PC-3 (cell line): ENCODE measurements around the gene PON1.

Experiments used
- EZH2 ChIP-seq: fragments of 300-600 bp; sonication (generic); IDR thresholded peaks from one replicate; pipeline ENCODE4 v1.6.1; 2017; ENCODE audit warnings: antibody characterized with exemption, mild to moderate bottlenecking, low read length; ENCODE audit not compliant: unreplicated experiment
- TF ChIP-seq, protein P1 (sequence below): fragments of 300-600 bp; sonication (generic); conservative IDR thresholded peaks from 2 replicates; pipeline ENCODE4 v1.5.1; 2017; ENCODE audit warnings: antibody characterized with exemption, low read depth, mild to moderate bottlenecking, low read length

DNA sequence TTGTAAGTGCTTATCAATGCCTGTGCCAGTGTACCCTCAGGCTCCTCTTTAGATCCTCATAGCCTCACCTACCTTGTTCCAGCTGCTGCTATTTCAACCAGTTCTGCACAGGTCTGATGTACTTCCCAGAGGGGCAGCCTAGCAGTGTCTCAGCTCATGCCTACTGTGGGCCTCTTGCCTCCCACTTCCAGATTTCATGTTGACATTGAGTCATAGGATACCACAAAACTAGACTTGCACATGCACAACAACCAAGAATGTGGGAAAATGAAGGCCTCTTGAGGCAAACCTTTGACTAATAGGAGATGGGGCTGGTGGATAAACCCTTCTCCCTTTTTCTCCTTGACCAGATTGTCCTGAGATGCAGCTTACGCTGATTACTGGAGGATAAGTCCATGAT is 40.8 kb upstream of the PON1 start:
- TF ChIP-seq, protein P1, sequence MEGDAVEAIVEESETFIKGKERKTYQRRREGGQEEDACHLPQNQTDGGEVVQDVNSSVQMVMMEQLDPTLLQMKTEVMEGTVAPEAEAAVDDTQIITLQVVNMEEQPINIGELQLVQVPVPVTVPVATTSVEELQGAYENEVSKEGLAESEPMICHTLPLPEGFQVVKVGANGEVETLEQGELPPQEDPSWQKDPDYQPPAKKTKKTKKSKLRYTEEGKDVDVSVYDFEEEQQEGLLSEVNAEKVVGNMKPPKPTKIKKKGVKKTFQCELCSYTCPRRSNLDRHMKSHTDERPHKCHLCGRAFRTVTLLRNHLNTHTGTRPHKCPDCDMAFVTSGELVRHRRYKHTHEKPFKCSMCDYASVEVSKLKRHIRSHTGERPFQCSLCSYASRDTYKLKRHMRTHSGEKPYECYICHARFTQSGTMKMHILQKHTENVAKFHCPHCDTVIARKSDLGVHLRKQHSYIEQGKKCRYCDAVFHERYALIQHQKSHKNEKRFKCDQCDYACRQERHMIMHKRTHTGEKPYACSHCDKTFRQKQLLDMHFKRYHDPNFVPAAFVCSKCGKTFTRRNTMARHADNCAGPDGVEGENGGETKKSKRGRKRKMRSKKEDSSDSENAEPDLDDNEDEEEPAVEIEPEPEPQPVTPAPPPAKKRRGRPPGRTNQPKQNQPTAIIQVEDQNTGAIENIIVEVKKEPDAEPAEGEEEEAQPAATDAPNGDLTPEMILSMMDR = no peak
- TF ChIP-seq EZH2 = no peak
